Smooth muscle cell (in vitro differentiated cells): ENCODE measurements around the gene ZXDC. TPM values are rescaled to one million over a fixed set of nuclear protein-coding genes. Genes with fewer than 3 reads are reported as not detected.

ENCODE experiments used
- DNase-seq: peaks from one replicate; lab custom pipeline; 2025; ENCODE audit not compliant: unreplicated experiment; lab: John Stamatoyannopoulos, UW
- H2AFZ ChIP-seq: fragments of 200-600 bp; sonication (generic); 2 replicates; pipeline ENCODE4 v1.6.0; 2016; ENCODE audit warnings: antibody characterized with exemption, low read depth, mild to moderate bottlenecking
- H3F3A ChIP-seq: fragments of 200-600 bp; sonication (generic); 2 replicates; pipeline ENCODE4 v1.6.0; 2017; ENCODE audit warnings: antibody characterized with exemption, low read depth
- H3K27ac ChIP-seq: fragments of 200-600 bp; sonication (generic); 2 replicates; pipeline ENCODE4 v1.5.1; 2016; ENCODE audit warnings: low read depth, mild to moderate bottlenecking
- H3K27me3 ChIP-seq: fragments of 200-600 bp; sonication (generic); 2 replicates; pipeline ENCODE4 v1.6.1; 2016; ENCODE audit warnings: low read depth, mild to moderate bottlenecking
- H3K36me3 ChIP-seq: fragments of 200-600 bp; sonication (generic); 2 replicates; pipeline ENCODE4 v1.5.1; 2016; ENCODE audit warnings: low read depth
- H3K4me1 ChIP-seq: fragments of 200-600 bp; sonication (generic); 2 replicates; pipeline ENCODE4 v1.5.1; 2016; ENCODE audit warnings: low read depth
- H3K4me2 ChIP-seq: fragments of 200-600 bp; sonication (generic); 2 replicates; pipeline ENCODE4 v1.6.0; 2016; ENCODE audit warnings: mild to moderate bottlenecking
- H3K4me3 ChIP-seq: fragments of 200-600 bp; sonication (generic); 2 replicates; pipeline ENCODE4 v1.5.1; 2016; ENCODE audit warnings: mild to moderate bottlenecking
- H3K79me2 ChIP-seq: fragments of 200-600 bp; sonication (generic); 2 replicates; pipeline ENCODE4 v1.6.0; 2016; ENCODE audit warnings: low read depth, mild to moderate bottlenecking
- H3K9ac ChIP-seq: fragments of 200-600 bp; sonication (generic); 2 replicates; pipeline ENCODE4 v1.6.0; 2016; ENCODE audit warnings: low read depth
- H3K9me3 ChIP-seq: fragments of 200-600 bp; sonication (generic); replicated peaks from 2 replicates; pipeline ENCODE4 v1.5.1; 2016; ENCODE audit warnings: low read depth
- H4K20me1 ChIP-seq: fragments of 200-600 bp; sonication (generic); 2 replicates; pipeline ENCODE4 v1.6.0; 2016; ENCODE audit warnings: low read depth
- WGBS: methylation state at CpG from one replicate; pipeline ENCODE4 v1.1.7; 2016; ENCODE audit warnings: low lambda C conversion rate; 5-methylcytosine and 5-hydroxymethylcytosine counted together
- polyA plus RNA-seq: library from polyadenylated mRNA; unstranded; fragments of >200 nt; fragmentation: Nextera tagmentation; extraction: Ambion mirVana; gene quantifications from 2 replicates; pipeline ENCODE4 v1.2.1, GENCODE V29; 2016
- total RNA-seq: library from RNA; depleted of rRNA; stranded (reverse); fragments of >200 nt; gene quantifications from 2 replicates; pipeline ENCODE4 v1.2.3, GENCODE V29; 2014
- TF ChIP-seq, protein P1 (sequence below): fragments of 200-600 bp; sonication (generic); IDR thresholded peaks from 2 replicates; pipeline ENCODE4 v1.5.1; 2017; ENCODE audit warnings: borderline replicate concordance, mild to moderate bottlenecking, antibody characterized with exemption; ENCODE audit not compliant: insufficient read depth, poor library complexity, severe bottlenecking

The ZXDC gene
- total and polyA plus RNA-seq, 2 experiments from 2014 or later, result 9.2 to 20.4 TPM

GRCh38 chr3:126438746-126439145 lies 36.9 kb downstream of the ZXDC start:
- no peaks in the 10 kb centered on the region for H3K79me2 ChIP-seq
- DNase-seq, result no peak
- no peak overlapping the region for H3K9ac ChIP-seq
- no peaks in the 10 kb centered on the region for H3F3A ChIP-seq
- H3K27ac ChIP-seq, result no peak overlapping the region
- H4K20me1 ChIP-seq, result no peaks in the 10 kb centered on the region
- WGBS, result 87% methylated on average over 10 of the region's 10 CpGs
- TF ChIP-seq, protein P1, sequence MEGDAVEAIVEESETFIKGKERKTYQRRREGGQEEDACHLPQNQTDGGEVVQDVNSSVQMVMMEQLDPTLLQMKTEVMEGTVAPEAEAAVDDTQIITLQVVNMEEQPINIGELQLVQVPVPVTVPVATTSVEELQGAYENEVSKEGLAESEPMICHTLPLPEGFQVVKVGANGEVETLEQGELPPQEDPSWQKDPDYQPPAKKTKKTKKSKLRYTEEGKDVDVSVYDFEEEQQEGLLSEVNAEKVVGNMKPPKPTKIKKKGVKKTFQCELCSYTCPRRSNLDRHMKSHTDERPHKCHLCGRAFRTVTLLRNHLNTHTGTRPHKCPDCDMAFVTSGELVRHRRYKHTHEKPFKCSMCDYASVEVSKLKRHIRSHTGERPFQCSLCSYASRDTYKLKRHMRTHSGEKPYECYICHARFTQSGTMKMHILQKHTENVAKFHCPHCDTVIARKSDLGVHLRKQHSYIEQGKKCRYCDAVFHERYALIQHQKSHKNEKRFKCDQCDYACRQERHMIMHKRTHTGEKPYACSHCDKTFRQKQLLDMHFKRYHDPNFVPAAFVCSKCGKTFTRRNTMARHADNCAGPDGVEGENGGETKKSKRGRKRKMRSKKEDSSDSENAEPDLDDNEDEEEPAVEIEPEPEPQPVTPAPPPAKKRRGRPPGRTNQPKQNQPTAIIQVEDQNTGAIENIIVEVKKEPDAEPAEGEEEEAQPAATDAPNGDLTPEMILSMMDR, result no peak
- H3K27me3 ChIP-seq, result no peaks in the 10 kb centered on the region
- H3K9me3 ChIP-seq, result no peaks in the 10 kb centered on the region
- H3K4me1 ChIP-seq, result peaks cover 3% of the 10 kb centered on the region
- H3K36me3 ChIP-seq, result no peaks in the 10 kb centered on the region
- no peak overlapping the region for H2AFZ ChIP-seq
- no peak overlapping the region for H3K4me3 ChIP-seq
- H3K4me2 ChIP-seq, result no peak overlapping the region

DNA sequence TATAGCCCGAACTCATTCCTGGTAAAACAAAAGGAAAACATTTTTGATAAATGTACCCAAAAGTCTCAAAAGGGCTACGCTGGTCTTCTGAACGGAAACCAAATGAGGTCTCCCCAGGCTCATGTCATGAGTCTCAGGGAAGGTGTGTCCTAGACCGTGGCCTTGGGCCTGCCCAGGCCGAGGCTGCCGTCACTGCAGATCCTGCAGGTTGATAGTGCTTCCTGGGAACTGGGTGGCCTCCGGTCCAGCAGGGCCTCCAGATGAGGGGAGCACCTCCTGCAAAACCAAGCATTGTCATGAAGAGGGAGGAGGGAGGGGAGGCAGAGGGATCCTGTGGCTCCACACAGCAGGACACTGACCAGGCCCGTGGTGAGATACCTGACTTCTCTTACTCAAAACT lies 37.5 kb downstream of the ZXDC start:
- H2AFZ ChIP-seq, result no peak overlapping the region
- H3K27me3 ChIP-seq, result no peaks in the 10 kb centered on the region
- DNase-seq, result no peak
- WGBS, result 94% methylated on average over 8 of the region's 8 CpGs
- H3K4me1 ChIP-seq, result peaks cover 3% of the 10 kb centered on the region
- no peaks in the 10 kb centered on the region for H3K9me3 ChIP-seq
- TF ChIP-seq, protein P1, result no peak
- H4K20me1 ChIP-seq, result no peaks in the 10 kb centered on the region
- no peak overlapping the region for H3K4me2 ChIP-seq
- no peaks in the 10 kb centered on the region for H3K36me3 ChIP-seq
- no peaks in the 10 kb centered on the region for H3K79me2 ChIP-seq
- H3K9ac ChIP-seq, result no peak overlapping the region
- no peaks in the 10 kb centered on the region for H3F3A ChIP-seq
- no peak overlapping the region for H3K27ac ChIP-seq
- H3K4me3 ChIP-seq, result no peak overlapping the region

DNA sequence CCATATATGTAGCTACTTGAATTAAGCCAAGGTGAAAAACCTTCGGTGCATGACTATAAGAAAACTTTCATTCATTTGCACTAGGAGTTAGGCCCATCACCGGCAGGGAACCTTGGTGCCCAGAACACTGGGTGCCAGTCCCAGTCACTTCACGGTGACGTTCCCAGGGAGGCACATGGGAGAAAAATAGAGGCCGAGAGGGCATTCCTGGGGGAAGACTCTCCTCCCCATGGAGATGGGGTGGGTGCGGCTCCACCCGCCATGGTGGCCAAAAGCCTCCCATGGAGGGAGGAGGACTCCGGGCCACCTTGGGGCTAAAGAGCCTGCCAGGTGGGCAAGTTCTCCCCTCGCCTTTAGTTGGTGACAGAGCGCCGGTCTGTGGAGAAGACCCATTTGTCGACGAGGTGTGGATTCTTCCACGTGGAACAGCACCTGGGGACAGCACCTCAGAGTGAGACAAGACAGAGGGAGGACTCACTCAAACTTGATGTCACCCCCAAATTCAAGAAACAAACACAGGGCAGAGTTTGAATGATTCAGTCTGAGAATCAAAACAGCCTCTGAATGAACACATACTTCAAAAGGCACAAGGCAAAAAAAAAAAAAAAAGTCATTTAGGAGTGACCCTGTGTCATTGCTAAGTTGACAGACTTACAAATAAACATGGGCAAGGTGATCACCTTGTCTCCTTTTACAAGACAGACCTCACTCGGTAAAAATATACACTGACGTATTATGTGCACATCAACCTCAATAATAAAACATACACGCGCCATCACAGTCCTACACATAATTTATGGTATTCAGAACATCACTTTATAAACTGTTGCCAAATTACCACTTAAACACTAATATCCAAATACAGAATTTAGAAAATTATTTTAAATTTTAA lies 38.6 kb downstream of the ZXDC start:
- WGBS, result 97% methylated on average over 18 of the region's 18 CpGs
- H2AFZ ChIP-seq, result no peak overlapping the region
- DNase-seq, result no peak

More for the DNA sequence above, 38.6 kb downstream of the ZXDC start:
- Histone ChIP-seq H3K9ac (no peak overlapping the region), H3K4me3 (no peak overlapping the region), H3K27me3 (no peaks in the 10 kb centered on the region), H3K79me2 (no peaks in the 10 kb centered on the region), H3K27ac (no peak overlapping the region), H3K4me1 (peaks cover 3% of the 10 kb centered on the region), H3F3A (no peaks in the 10 kb centered on the region), H3K4me2 (no peak overlapping the region), H4K20me1 (no peaks in the 10 kb centered on the region), H3K9me3 (no peaks in the 10 kb centered on the region), H3K36me3 (no peaks in the 10 kb centered on the region)
- TF ChIP-seq, protein P1, result no peak
